Placental pericyte (primary cell): Measurements from ENCODE around the gene SPATA4. TPM values are rescaled to one million over a fixed set of nuclear protein-coding genes. Genes with fewer than 3 reads are reported as not detected.

Experiments
- total RNA-seq: library from RNA; depleted of rRNA; stranded (reverse); fragments of >200 nt; gene quantifications from 2 replicates; pipeline ENCODE4 v1.2.3, GENCODE V29; 2012

The SPATA4 gene
- total RNA-seq: 0.29 and 0.44 TPM in 2 replicates

GRCh38 chr4:176195184-176195978, at the start of gene SPATA4:
Gene SPATA4, minus strand, starts transcription at chr4:176195585. Its CDS starts 23 bp downstream, at chr4:176195562.

Other genes with a start within 250 kb of the SPATA4 start
- 0.57 and 0.66 TPM in 2 replicates for gene WDR17, start 129.7 kb downstream of the SPATA4 start, total RNA-seq
- gene ASB5, start 73.6 kb upstream of the SPATA4 start, total RNA-seq: 2.1 and 2.2 TPM in 2 replicates
- 255 and 286 TPM in 2 replicates for gene SPCS3, start 124.4 kb upstream of the SPATA4 start, total RNA-seq